Measurements from ENCODE around the gene SGPL1.
A peak's percentile ranks its signal among the peaks of the same experiment; 100 is the strongest.
"Not testable (repeated sequence)": the region's sequence is repeated elsewhere in the genome, so short reads cannot be mapped to it uniquely, and the experiment has no call there.

Gene SGPL1

GRCh38 chr10:70908406-70909296 is 92.9 kb downstream of the SGPL1 start:
- DNase-seq, result no peak

GRCh38 chr10:70909326-70909935 is 93.7 kb downstream of the SGPL1 start:
- no peak for DNase-seq

GRCh38 chr10:70910486-70911341 is 95.0 kb downstream of the SGPL1 start:
- DNase-seq, result no peak

- DNase-seq, result no peak
Observed at GRCh38 chr10:70911386-70911785, 95.6 kb downstream of the SGPL1 start.

GRCh38 chr10:70912556-70912955 is 96.8 kb downstream of the SGPL1 start:
- no peak for DNase-seq

GRCh38 chr10:70913191-70913892 is 97.6 kb downstream of the SGPL1 start:
- DNase-seq, result no peak

- no peak for DNase-seq
Observed at GRCh38 chr10:70913893-70914240, 98.1 kb downstream of the SGPL1 start.

GRCh38 chr10:70914316-70914864 is 98.6 kb downstream of the SGPL1 start:
- no peak for DNase-seq

- DNase-seq, result no peak
Observed at GRCh38 chr10:70915206-70915605, 99.5 kb downstream of the SGPL1 start.

GRCh38 chr10:70915806-70916205 is 100.1 kb downstream of the SGPL1 start:
- DNase-seq, result no peak

- DNase-seq, result no peak
Observed at GRCh38 chr10:70916241-70916640, 100.5 kb downstream of the SGPL1 start.

- DNase-seq, result no peak
Observed at GRCh38 chr10:70917226-70917625, 101.5 kb downstream of the SGPL1 start.

GRCh38 chr10:70917635-70918034 is 101.9 kb downstream of the SGPL1 start:
- DNase-seq, result no peak

GRCh38 chr10:70918851-70919530 is 103.2 kb downstream of the SGPL1 start:
- no peak for DNase-seq

- DNase-seq, result not testable (repeated sequence)
Observed at GRCh38 chr10:70919906-70920305, 104.2 kb downstream of the SGPL1 start.

- DNase-seq, result no peak
Observed at GRCh38 chr10:70920519-70920918, 104.8 kb downstream of the SGPL1 start.

GRCh38 chr10:70921285-70921684 is 105.5 kb downstream of the SGPL1 start:
- no peak for DNase-seq

- DNase-seq, result no peak
Observed at GRCh38 chr10:70923696-70924095, 107.9 kb downstream of the SGPL1 start.

GRCh38 chr10:70925377-70926225 is 109.9 kb downstream of the SGPL1 start:
- peak; percentile 59 for DNase-seq

GRCh38 chr10:70926226-70927000 is 110.7 kb downstream of the SGPL1 start:
- DNase-seq, result no peak

All from stimulated activated CD4-positive, alpha-beta T cell treated with anti-CD3 and anti-CD28 coated beads, Interleukin-12 subunit alpha, Interleukin-12 subunit beta, amount 100 ng/mL, for 4 hours (primary cell).